C4-2B (cell line): Measurements from ENCODE around the gene CABP2.

ENCODE experiments used
- ZFX ChIP-seq: fragments of 450-650 bp; IDR thresholded peaks from 2 replicates; pipeline ENCODE4 v1.6.1; 2017
- TF ChIP-seq, protein P1 (sequence below): fragments of 450-650 bp; conservative IDR thresholded peaks from 2 replicates; pipeline ENCODE4 v1.5.1; 2017; ENCODE audit warnings: mild to moderate bottlenecking

DNA sequence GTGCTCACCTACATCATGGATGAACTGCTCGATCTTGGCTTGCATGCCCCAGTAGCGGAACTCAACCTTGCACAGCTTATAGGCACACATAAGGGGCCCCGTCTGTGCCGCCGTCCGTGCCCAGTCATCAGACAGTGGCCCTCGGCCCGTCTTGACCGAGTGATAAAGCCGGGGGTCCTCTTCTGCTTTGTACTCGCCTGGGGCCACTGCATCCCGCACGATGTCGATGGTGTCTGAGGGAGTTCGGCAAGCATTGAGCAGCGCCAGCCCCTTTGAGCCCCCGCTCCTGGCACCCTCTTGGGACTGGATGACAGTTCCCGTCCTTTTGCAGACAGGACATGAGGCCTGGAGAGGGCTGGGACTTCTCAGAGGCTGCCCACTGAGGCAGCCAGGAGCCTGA, 21.4 kb downstream of the CABP2 start:
- TF ChIP-seq, protein P1, sequence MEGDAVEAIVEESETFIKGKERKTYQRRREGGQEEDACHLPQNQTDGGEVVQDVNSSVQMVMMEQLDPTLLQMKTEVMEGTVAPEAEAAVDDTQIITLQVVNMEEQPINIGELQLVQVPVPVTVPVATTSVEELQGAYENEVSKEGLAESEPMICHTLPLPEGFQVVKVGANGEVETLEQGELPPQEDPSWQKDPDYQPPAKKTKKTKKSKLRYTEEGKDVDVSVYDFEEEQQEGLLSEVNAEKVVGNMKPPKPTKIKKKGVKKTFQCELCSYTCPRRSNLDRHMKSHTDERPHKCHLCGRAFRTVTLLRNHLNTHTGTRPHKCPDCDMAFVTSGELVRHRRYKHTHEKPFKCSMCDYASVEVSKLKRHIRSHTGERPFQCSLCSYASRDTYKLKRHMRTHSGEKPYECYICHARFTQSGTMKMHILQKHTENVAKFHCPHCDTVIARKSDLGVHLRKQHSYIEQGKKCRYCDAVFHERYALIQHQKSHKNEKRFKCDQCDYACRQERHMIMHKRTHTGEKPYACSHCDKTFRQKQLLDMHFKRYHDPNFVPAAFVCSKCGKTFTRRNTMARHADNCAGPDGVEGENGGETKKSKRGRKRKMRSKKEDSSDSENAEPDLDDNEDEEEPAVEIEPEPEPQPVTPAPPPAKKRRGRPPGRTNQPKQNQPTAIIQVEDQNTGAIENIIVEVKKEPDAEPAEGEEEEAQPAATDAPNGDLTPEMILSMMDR = no peak
- no peak for TF ChIP-seq ZFX
